Cortex of kidney (tissue), 1 donor: ENCODE data around the gene ECE2.
"Not testable (repeated sequence)": the region's sequence is repeated elsewhere in the genome, so short reads cannot be mapped to it uniquely, and the experiment has no call there.

Experiments used
- DNase-seq: peaks from one replicate; lab custom pipeline; 2025; lab: John Stamatoyannopoulos, UW

The ECE2 gene

DNA sequence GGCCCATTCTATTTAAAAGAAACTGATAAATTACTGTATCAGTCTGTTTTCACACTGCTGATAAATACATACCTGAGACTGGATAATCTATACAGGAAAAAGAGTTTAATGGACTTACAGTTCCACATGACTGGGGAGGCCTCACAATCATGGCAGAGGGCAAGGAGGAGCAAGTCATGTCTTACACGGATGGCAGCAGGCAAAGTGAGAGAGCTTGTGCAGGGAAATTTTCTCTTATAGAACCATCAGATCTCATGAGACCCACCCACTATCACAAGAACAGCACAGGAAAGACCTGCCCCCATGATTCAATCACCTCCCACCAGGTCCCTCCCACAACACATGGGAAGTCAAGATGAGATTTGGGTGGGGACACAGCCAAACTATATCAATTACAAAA is 8.6 kb upstream of the ECE2 start:
- DNase-seq = not testable (repeated sequence)

GRCh38 chr3:184272269-184272668 is 3.6 kb upstream of the ECE2 start:
- DNase-seq = no peak

- no peak for DNase-seq
Measured at GRCh38 chr3:184275381-184275701, 481 bp upstream of the ECE2 start.

GRCh38 chr3:184277366-184277765 is 1.5 kb downstream of the ECE2 start:
- no peak for DNase-seq

DNA sequence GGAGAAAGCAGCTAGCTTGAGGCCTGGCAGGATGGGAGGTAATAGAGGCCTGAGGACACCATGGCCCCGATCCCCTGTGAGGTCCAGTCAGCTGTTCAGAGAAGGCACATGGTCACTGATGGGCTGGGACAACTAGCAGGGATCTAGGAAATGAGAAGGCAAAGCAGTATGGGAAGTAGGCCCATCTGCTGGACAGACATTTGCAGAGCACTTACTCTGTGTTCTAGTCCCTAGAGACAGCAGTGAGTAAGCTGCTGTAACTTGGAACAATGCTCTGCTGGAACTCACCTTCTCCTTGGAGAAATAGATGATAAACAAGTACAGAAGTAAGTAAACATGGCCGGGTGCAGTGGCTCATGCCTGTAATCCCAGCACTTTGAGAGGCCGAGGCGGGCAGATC is 7.1 kb downstream of the ECE2 start:
- no peak for DNase-seq

GRCh38 chr3:184283681-184284080 is 7.9 kb downstream of the ECE2 start:
- no peak for DNase-seq

- no peak for DNase-seq
Measured at GRCh38 chr3:184284696-184285095, 8.9 kb downstream of the ECE2 start.

GRCh38 chr3:184289426-184289938 is 13.7 kb downstream of the ECE2 start:
- no peak for DNase-seq

- DNase-seq = no peak
Measured at GRCh38 chr3:184290331-184290730, 14.5 kb downstream of the ECE2 start.

- no peak for DNase-seq
Measured at GRCh38 chr3:184291044-184291737, 15.4 kb downstream of the ECE2 start.

DNA sequence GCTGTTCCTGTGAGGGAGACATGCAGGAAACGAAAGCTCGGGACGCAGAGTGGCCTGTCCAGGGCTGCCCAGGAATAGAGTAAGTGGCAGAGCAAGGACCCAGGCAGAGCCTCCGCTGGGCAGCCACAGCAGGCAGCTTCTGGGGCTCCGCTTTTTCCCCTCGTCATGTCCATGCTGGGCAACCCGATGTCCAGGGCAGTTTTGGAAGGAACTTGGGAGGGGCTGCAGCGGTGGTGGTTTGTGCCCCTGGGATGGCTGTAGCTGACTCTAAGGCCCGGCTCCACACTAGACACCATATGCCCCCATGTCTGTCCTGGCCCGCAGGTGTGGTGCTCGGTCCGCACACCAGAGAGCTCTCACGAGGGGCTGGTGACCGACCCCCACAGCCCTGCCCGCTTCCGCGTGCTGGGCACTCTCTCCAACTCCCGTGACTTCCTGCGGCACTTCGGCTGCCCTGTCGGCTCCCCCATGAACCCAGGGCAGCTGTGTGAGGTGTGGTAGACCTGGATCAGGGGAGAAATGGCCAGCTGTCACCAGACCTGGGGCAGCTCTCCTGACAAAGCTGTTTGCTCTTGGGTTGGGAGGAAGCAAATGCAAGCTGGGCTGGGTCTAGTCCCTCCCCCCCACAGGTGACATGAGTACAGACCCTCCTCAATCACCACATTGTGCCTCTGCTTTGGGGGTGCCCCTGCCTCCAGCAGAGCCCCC is 16.1 kb downstream of the ECE2 start:
- DNase-seq = no peak

DNA sequence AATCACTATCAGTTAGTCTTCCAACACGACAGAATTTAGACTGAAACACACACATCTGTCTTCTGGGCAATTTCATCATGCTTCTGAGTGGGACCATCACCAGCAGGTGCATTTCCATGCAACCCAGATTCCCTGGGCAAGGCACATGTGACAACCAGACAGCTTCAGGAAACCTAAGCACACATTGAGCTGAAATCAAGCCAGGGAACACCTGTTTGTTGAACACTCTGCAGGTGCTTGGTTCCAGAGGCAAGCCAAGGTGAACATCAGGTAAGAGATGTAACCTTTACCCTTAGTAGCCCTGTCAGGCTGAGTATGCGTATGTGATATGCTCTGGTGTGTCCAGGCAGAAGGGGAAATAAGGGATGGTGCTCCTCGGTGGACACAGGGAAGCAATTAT is 19.9 kb downstream of the ECE2 start:
- no peak for DNase-seq

DNA sequence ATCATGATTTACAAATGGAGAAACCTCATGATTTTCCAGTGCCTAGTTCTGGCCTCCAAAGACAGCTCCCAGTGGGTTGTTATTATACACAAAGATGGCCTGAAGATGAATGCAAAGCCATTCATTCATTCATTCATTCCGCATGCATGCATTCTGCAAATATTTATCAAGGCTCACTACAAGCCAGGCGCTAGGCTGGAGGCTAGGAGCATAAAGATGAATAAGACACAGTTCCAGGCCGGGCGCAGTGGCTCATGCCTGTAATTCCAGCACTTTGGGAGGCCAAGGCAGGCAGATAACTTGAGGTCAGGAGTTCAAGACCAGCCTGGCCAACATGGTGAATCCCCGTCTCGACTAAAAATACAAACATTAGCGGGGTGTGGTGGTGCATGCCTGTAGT is 20.8 kb downstream of the ECE2 start:
- DNase-seq = no peak

DNA sequence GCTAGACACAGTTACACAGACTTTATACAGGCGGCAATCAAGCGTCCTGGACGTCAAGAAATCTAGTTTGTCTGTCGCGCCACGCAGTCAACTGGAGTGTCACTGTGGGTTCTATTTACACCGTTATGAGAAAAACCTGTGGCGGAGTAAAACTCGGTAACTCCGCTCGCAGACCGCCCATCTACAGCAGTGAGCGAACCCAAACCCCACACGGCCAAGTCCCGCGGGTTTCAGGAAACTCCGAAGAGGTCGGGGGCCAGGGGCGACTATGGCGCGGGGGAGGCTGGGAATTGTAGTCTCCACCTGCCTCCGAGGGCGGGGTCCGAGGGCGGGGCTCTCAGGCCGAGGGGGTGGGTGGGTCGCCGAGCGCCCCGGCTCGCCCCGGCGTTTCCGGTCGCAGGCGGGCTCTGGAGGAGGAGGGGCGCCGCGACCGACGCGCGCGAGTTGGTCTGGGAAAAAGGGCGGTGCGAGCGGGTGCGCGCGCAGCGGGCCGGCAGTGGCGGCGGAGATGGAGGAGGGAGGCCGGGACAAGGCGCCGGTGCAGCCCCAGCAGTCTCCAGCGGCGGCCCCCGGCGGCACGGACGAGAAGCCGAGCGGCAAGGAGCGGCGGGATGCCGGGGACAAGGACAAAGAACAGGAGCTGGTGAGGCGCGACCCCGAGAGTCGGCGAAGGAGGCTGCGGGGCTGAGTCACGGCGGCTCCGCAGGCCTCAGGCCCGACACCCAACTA is 23.1 kb downstream of the ECE2 start, which contains the start of gene PSMD2:
PSMD2 (plus strand) TSS at position 483 of the 729 bp plus-strand sequence; CDS start at position 509, 26 bp downstream.
- DNase-seq = peak; percentile 86

DNA sequence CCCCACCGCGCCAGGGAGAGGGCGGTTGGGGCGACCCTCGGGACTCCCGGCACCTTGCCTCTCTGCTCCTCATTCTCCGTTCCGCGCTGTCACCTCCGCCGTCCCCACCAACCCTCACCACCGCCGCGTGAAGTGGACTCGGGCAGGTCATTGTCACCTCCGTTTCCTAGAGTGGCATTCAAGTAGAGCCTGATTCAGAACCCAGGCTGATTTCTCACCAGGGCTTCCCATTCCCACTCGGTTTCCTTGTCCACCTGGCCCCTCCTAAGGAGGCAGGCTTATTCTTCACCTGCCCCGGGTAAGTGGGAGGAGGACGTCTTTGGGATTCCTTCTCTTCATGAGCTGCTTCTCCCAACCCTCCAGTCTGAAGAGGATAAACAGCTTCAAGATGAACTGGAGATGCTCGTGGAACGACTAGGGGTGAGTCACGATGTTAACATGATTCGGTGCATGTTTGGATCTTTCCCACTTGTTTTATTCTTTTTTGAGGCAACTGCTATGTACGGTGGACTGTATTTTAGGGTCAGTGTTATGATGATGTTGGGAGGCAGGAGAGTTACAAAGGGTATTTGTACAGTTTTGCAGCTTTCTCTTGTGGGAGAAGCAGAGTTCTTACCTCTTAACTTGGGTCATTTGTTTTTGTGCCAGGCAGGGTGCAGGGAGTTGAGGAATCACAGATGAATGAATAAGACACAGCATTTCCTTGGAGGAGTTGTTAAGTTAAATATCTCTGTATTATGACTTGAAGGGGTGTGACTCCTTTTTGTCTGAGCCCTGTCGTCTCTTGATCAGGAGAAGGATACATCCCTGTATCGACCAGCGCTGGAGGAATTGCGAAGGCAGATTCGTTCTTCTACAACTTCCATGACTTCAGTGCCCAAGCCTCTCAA is 23.9 kb downstream of the ECE2 start:
- DNase-seq = no peak

- DNase-seq = no peak
Measured at GRCh38 chr3:184300378-184300720, 24.5 kb downstream of the ECE2 start.

GRCh38 chr3:184305577-184305976 is 29.8 kb downstream of the ECE2 start:
- DNase-seq = no peak

GRCh38 chr3:184306341-184306972 is 30.6 kb downstream of the ECE2 start:
- no peak for DNase-seq

GRCh38 chr3:184307915-184308314 is 32.1 kb downstream of the ECE2 start:
- DNase-seq = no peak

DNA sequence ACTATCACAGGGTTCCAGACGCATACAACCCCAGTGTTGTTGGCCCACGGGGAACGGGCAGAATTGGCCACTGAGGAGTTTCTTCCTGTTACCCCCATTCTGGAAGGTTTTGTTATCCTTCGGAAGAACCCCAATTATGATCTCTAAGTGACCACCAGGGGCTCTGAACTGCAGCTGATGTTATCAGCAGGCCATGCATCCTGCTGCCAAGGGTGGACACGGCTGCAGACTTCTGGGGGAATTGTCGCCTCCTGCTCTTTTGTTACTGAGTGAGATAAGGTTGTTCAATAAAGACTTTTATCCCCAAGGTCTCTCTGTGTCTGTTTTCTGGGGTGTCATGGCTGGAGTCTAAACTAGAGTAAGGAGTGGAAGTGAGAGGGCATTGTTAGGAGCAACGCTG is 32.9 kb downstream of the ECE2 start:
- DNase-seq = no peak

GRCh38 chr3:184311633-184312032 is 35.8 kb downstream of the ECE2 start:
- no peak for DNase-seq

- DNase-seq = no peak
Measured at GRCh38 chr3:184314363-184314699, 38.5 kb downstream of the ECE2 start, which contains the start of gene EIF4G1. Gene EIF4G1 (plus strand): TSS chr3:184314606. CDS start chr3:184315797, 1,191 bp downstream.
